GM19452 (cell line): ENCODE data around the gene PGD.
A peak's percentile ranks its signal among the peaks of the same experiment; 100 is the strongest.
"Not testable (repeated sequence)": the region's sequence is repeated elsewhere in the genome, so short reads cannot be mapped to it uniquely, and the experiment has no call there.

ENCODE experiments used
- ATAC-seq: cut with Tn5 transposase; IDR thresholded peaks from one replicate; pipeline ENCODE4 v1.9.1; 2021; ENCODE audit not compliant: unreplicated experiment

Gene PGD

DNA sequence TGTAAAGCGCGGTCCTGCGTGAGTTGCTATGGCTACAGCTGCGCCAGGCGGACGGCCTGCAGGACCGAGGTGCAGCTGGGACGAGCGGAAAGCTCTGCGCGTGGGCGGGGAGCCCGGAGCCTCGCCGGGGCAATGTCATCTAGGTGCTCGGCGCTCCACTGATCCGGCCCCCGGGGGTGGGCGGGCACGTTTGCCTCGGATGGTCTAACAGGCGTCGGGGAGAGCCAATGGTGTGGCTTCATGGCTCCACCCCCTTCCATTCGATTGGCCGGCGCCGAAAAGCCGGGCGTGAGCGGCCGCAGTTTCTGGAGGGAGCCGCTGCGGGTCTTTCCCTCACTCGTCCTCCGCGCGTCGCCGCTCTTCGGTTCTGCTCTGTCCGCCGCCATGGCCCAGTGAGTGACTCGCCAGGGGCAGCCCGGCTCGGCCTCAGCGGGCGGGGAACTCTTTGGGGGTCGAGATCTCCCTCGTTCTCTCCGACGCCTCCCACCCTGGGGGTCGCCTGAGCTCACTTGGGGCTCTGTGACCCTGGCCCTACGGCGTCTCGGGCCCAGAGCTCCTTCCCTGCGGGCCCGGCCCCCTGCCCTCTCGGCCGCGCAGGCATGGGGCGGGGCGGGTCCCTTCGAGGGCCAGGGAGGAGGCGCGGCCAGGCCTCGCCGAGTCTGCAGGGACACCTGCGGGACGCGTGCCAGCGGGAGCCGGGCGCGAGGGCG lies at the start of gene PGD:
PGD (plus strand) TSS at position 331 of the 710 bp plus-strand sequence; CDS start at position 385, 54 bp downstream.
- ATAC-seq, result peak; percentile 95

DNA sequence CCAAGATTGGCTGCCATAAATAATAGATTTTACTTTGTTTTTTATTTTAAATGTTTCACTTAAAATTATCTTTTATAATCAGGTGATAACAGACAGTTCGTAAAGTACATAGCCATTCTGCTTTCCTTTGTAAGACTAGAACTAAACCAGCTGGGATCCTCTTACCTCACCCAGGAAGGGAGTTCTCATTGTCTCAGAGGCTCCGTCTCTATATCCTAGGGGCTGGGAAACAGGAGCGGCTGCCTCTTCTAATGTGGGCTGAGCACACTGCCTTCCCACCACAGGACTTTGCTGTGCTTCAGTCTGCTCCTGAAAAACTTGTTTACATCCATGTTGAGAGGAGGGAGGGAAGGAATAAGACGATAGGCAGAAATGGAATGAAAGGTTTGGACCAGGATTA lies 45.6 kb upstream of the PGD start:
- no peak for ATAC-seq

DNA sequence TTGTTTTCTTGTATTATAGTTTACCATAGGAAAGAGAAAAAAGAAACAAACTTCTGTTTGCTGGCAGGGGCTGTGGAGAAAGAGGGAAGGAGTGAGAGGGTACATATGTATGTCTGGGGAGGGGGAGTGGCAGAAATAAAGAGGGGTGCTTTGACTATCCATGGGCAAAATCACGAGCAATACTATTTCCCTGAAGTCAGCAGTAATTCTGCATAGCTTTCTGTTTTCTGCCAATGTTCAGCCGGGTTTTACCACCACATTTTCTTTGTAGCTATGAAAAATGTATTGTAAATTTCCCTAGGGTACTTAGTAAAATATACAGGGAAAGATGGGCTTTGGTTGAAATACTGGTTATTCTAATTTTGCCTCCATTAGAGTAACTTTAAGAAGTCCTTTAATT lies 45.2 kb upstream of the PGD start:
- ATAC-seq, result no peak

DNA sequence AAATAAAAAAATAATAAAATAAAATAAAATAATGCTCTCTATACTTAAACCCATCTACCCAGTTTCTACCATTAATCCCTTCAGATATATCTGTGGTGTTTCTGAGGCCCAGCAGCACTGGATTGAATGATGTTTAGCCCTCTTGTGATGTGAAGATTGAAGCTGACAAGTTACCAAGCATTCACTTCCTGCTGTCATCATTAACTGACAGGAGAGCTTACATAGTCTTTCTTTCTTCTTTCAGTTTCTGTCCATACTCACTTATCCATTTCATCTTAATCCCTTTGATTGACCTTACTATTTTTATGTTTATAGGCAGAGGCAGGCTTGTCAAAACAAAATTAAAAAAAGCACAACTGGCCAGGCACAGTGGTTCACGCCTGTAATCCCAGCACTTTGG lies 38.8 kb upstream of the PGD start:
- no peak for ATAC-seq

- ATAC-seq, result no peak
These were observed 37.3 kb upstream of the PGD start for GRCh38 chr1:10361515-10361914.

DNA sequence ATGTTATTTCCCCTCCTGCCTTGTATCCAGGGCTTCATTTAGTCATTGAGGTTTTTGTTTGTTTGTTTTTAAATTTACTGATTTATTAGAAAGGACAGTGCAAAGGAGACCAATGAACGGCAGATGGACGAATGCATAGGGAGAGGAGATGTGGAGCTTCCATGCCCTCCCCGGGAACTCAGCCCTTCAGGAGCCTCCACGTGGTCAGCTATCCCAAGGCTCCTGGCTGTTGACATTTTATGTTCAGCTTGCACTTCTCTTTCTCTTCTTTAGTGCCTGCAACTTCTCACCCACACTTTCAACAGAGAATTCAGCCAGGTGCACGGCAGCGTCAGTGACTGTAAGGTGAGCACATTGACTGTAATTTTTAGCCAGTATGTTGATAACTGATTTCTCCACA lies 30.7 kb upstream of the PGD start:
- no peak for ATAC-seq

GRCh38 chr1:10374442-10374860 lies 24.4 kb upstream of the PGD start:
- no peak for ATAC-seq

- not testable (repeated sequence) for ATAC-seq
These were observed 21.4 kb upstream of the PGD start for GRCh38 chr1:10377365-10378029.

DNA sequence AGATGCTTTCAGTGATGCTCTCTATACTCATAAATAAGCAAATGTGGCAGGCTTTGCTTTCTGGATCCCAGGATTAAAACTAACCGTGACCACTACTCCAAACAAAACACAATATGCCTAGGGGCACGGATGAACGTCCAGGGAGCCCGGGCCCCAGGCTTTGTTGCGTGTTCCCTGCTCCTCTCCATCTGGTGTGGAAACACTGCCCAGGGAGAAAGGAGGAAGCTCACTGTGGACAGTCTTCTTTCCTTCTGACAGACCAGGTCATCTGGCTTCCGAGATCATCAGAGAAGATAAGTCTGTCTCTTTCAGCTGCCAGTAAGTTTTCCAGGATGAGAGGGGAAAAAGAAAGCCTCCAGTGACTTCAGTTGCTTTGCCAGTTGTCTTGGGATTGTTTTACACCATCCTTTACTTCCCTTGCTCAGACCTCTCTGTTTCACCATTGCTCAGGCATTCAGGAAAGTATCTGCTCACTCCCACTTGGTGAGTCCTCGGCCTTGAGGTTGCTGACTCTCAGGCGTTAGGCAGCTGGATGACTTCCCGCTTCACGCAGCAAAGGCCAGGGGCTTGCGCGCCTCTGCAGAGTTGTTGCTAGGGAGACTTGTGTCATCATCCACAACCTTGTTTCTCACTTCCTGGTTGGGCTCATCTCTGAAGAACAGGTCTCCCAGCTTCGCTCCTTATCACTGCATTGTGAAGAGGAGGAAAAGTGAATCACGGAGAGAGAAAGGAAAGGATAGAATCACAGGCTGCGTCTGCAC lies 20.6 kb upstream of the PGD start:
- no peak for ATAC-seq

GRCh38 chr1:10379101-10379620 lies 19.7 kb upstream of the PGD start:
- no peak for ATAC-seq

GRCh38 chr1:10379676-10380075 lies 19.2 kb upstream of the PGD start:
- no peak for ATAC-seq

- no peak for ATAC-seq
These were observed 18.1 kb upstream of the PGD start for GRCh38 chr1:10380594-10381275.

DNA sequence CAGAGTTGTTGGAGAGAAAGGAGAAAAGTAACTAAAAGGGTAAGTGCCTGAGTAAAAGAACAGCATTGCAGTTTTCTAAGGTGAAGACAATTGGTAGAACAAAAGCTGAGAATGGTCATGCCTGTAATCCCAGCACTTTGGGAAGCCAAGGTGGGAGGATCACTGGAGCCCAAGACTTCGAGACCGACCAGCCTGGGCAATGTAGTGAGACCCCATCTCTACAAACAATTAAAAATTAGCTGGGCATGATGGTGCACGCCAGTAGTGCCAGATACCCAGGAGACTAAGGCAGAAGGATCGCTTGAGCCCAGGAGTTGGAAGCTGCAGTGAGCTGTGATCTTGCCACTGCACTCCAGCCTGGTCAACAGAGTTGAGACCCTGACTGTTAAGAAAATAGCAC lies 15.2 kb upstream of the PGD start:
- ATAC-seq, result no peak

- no peak for ATAC-seq
These were observed 14.6 kb upstream of the PGD start for GRCh38 chr1:10384219-10384618.

DNA sequence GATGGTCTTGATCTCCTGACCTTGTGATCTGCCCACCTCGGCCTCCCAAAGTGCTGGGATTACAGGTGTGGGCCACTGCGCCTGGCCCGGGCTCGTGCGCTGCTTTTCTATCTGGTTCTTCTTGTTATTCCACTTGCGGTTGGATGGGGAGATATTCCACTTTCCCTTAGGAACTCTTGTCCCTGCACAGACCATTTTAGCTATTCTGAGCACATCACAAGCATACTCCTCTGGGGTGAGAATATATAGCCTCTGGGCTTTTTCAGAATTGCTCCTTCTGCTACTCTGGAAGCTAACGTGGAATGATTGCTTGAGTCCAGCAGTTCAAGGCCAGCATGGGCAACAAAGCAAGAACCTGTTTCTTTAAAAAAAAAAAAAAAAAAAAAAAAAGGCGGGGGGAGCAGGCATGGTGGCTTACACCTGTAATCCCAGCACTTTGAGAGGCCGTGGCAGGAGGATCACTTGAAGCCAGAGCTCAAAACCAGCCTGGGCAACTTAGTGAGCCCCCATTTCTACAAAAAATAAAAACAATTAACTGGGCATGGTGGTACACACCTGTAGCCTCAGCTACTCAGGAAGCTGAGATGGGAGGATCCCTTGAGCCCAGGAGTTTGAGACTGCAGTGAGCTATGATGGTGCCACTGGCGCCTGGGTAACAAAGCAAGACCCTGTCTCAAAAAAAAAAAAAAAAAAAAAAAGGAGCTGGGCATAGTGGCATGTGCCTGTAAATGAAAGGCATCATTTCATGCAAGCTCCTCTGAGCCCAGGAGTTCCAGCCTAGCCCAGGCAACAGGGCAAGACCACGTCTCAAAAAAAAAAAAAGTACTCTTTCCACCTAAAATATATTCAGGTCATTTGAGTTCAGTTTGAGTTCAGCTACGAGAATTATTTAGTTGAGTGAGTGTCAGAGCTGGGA lies 11.8 kb upstream of the PGD start:
- no peak for ATAC-seq

DNA sequence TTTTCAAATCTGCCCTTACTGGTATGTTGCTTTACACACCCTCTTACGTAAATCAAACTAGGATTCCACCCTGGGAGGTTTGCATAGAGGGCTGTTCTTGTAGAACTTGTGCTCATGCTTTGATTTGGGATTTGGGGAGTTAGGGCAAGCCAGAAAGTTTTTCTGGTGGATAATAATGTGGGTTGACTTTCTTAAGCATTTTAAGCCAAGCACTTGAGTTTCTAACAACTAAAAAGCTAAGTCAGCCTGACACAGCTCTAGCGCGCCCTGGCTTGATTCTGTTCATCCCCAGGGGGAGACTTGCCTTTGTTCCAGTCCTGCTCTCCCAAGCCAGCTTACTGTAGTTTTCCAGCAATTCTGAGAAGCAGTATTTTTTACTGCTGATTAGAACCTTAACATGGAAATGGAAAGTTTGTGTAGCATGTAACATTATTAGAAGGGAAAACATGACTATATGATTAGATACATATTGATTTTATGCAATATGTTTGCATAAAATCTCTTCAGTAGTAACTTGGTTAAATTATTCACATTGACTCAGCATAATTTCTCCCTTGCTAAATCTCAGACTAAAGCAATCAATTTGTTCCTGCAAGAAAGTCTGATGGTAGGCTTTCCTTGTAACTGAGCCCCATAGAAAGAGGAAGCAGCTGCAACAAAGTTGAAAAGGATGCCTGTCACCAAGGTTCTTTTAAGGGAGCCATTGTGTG lies 11.0 kb upstream of the PGD start:
- ATAC-seq, result no peak

GRCh38 chr1:10388387-10388715 lies 10.5 kb upstream of the PGD start:
- ATAC-seq, result no peak

GRCh38 chr1:10389271-10389973 lies 9.4 kb upstream of the PGD start:
- no peak for ATAC-seq

GRCh38 chr1:10396870-10397269 lies 2.0 kb upstream of the PGD start:
- ATAC-seq, result no peak
